ENCODE measurements around the gene MLLT6. TPM values are rescaled to one million over a fixed set of nuclear protein-coding genes. Genes with fewer than 3 reads are reported as not detected.

MLLT6 gene
- total and polyA plus RNA-seq, 4 donors = 18.4 to 94.1 (median 61.8) TPM

- H3K4me3 ChIP-seq (ENCODE audit: low read depth, low read length) = no peak overlapping the region
- no peak for DNase-seq (ENCODE audit: low read depth in 4 of 6, low spot score in 6 of 6)
- peaks cover 13% of the 10 kb centered on the region for H3K27me3 ChIP-seq (ENCODE audit: control insufficient read depth, insufficient read depth, low read length)
- H3K36me3 ChIP-seq (ENCODE audit: control insufficient read depth, insufficient read depth, low read length) = no peaks in the 10 kb centered on the region
- peaks cover 4% of the 10 kb centered on the region for H3K4me1 ChIP-seq (ENCODE audit: control insufficient read depth, insufficient read depth, low read length)
- no peaks in the 10 kb centered on the region for H3K9me3 ChIP-seq (ENCODE audit: control insufficient read depth, insufficient read depth, low read length)
- no peak overlapping the region for H3K27ac ChIP-seq (ENCODE audit: low read depth, low read length)
- WGBS (ENCODE audit: insufficient coverage) = 79% methylated on average over 5 of the region's 9 CpGs
Observed at GRCh38 chr17:38663964-38664644, 41.0 kb upstream of the MLLT6 start.

GRCh38 chr17:38667099-38667786, 37.8 kb upstream of the MLLT6 start:
- Histone ChIP-seq H3K9me3 (ENCODE audit: control insufficient read depth, insufficient read depth, low read length) (no peaks in the 10 kb centered on the region), H3K4me1 (ENCODE audit: control insufficient read depth, insufficient read depth, low read length) (peaks cover 3% of the 10 kb centered on the region), H3K36me3 (ENCODE audit: control insufficient read depth, insufficient read depth, low read length) (no peaks in the 10 kb centered on the region), H3K4me3 (ENCODE audit: low read depth, low read length) (no peak overlapping the region), H3K27ac (ENCODE audit: low read depth, low read length) (no peak overlapping the region), H3K27me3 (ENCODE audit: control insufficient read depth, insufficient read depth, low read length) (peaks cover 43% of the 10 kb centered on the region)
- DNase-seq (ENCODE audit: low read depth in 4 of 6, low spot score in 6 of 6) = peak in 4 of 6 donors; percentile 45 to 89 (median 66)
- 0% methylated on average over 4 of the region's 7 CpGs for WGBS (ENCODE audit: insufficient coverage)

GRCh38 chr17:38667787-38668122, 37.3 kb upstream of the MLLT6 start:
- Histone ChIP-seq H3K9me3 (ENCODE audit: control insufficient read depth, insufficient read depth, low read length) (no peaks in the 10 kb centered on the region), H3K27ac (ENCODE audit: low read depth, low read length) (no peak overlapping the region), H3K4me3 (ENCODE audit: low read depth, low read length) (no peak overlapping the region), H3K36me3 (ENCODE audit: control insufficient read depth, insufficient read depth, low read length) (no peaks in the 10 kb centered on the region), H3K27me3 (ENCODE audit: control insufficient read depth, insufficient read depth, low read length) (peaks cover 48% of the 10 kb centered on the region), H3K4me1 (ENCODE audit: control insufficient read depth, insufficient read depth, low read length) (peaks cover 8% of the 10 kb centered on the region)
- DNase-seq (ENCODE audit: low read depth in 4 of 6, low spot score in 6 of 6) = no peak
- 30% methylated on average over 2 of the region's 2 CpGs for WGBS (ENCODE audit: insufficient coverage)

- Histone ChIP-seq H3K9me3 (ENCODE audit: control insufficient read depth, insufficient read depth, low read length) (no peaks in the 10 kb centered on the region), H3K27ac (ENCODE audit: low read depth, low read length) (no peak overlapping the region), H3K27me3 (ENCODE audit: control insufficient read depth, insufficient read depth, low read length) (peaks cover 65% of the 10 kb centered on the region), H3K4me3 (ENCODE audit: low read depth, low read length) (no peak overlapping the region), H3K4me1 (ENCODE audit: control insufficient read depth, insufficient read depth, low read length) (peaks cover 17% of the 10 kb centered on the region), H3K36me3 (ENCODE audit: control insufficient read depth, insufficient read depth, low read length) (no peaks in the 10 kb centered on the region)
- WGBS (ENCODE audit: insufficient coverage) = 19% methylated on average over 6 of the region's 6 CpGs
- DNase-seq (ENCODE audit: low read depth in 4 of 6, low spot score in 6 of 6) = no peak
Observed at GRCh38 chr17:38669520-38669919, 35.6 kb upstream of the MLLT6 start.

- WGBS (ENCODE audit: insufficient coverage) = 28% methylated on average over 4 of the region's 12 CpGs
- no peak for DNase-seq (ENCODE audit: low read depth in 4 of 6, low spot score in 6 of 6)
- no peak overlapping the region for H3K4me3 ChIP-seq (ENCODE audit: low read depth, low read length)
- no peaks in the 10 kb centered on the region for H3K36me3 ChIP-seq (ENCODE audit: control insufficient read depth, insufficient read depth, low read length)
- no peak overlapping the region for H3K27ac ChIP-seq (ENCODE audit: low read depth, low read length)
- H3K9me3 ChIP-seq (ENCODE audit: control insufficient read depth, insufficient read depth, low read length) = no peaks in the 10 kb centered on the region
- peaks cover 24% of the 10 kb centered on the region for H3K4me1 ChIP-seq (ENCODE audit: control insufficient read depth, insufficient read depth, low read length)
- H3K27me3 ChIP-seq (ENCODE audit: control insufficient read depth, insufficient read depth, low read length) = peaks cover 75% of the 10 kb centered on the region
Observed at GRCh38 chr17:38671939-38672720, 32.9 kb upstream of the MLLT6 start.

GRCh38 chr17:38672788-38673706, 32.0 kb upstream of the MLLT6 start:
- WGBS (ENCODE audit: insufficient coverage) = 4% methylated on average over 36 of the region's 46 CpGs
- H3K36me3 ChIP-seq (ENCODE audit: control insufficient read depth, insufficient read depth, low read length) = no peaks in the 10 kb centered on the region
- H3K9me3 ChIP-seq (ENCODE audit: control insufficient read depth, insufficient read depth, low read length) = no peaks in the 10 kb centered on the region
- no peak overlapping the region for H3K4me3 ChIP-seq (ENCODE audit: low read depth, low read length)
- H3K27me3 ChIP-seq (ENCODE audit: control insufficient read depth, insufficient read depth, low read length) = peaks cover 73% of the 10 kb centered on the region
- peaks cover 27% of the 10 kb centered on the region for H3K4me1 ChIP-seq (ENCODE audit: control insufficient read depth, insufficient read depth, low read length)
- DNase-seq (ENCODE audit: low read depth in 4 of 6, low spot score in 6 of 6) = no peak
- no peak overlapping the region for H3K27ac ChIP-seq (ENCODE audit: low read depth, low read length)

GRCh38 chr17:38673707-38674013, 31.4 kb upstream of the MLLT6 start:
- no peaks in the 10 kb centered on the region for H3K9me3 ChIP-seq (ENCODE audit: control insufficient read depth, insufficient read depth, low read length)
- H3K4me1 ChIP-seq (ENCODE audit: control insufficient read depth, insufficient read depth, low read length) = peaks cover 27% of the 10 kb centered on the region
- H3K27ac ChIP-seq (ENCODE audit: low read depth, low read length) = no peak overlapping the region
- under 1% methylated on average over 41 of the region's 41 CpGs for WGBS (ENCODE audit: insufficient coverage)
- DNase-seq (ENCODE audit: low read depth in 4 of 6, low spot score in 6 of 6) = no peak
- peaks cover 67% of the 10 kb centered on the region for H3K27me3 ChIP-seq (ENCODE audit: control insufficient read depth, insufficient read depth, low read length)
- H3K4me3 ChIP-seq (ENCODE audit: low read depth, low read length) = no peak overlapping the region
- H3K36me3 ChIP-seq (ENCODE audit: control insufficient read depth, insufficient read depth, low read length) = no peaks in the 10 kb centered on the region

GRCh38 chr17:38674014-38674748, 30.9 kb upstream of the MLLT6 start:
- WGBS (ENCODE audit: insufficient coverage) = under 1% methylated on average over 85 of the region's 85 CpGs
- no peaks in the 10 kb centered on the region for H3K9me3 ChIP-seq (ENCODE audit: control insufficient read depth, insufficient read depth, low read length)
- no peak overlapping the region for H3K27ac ChIP-seq (ENCODE audit: low read depth, low read length)
- peaks cover 62% of the 10 kb centered on the region for H3K27me3 ChIP-seq (ENCODE audit: control insufficient read depth, insufficient read depth, low read length)
- H3K4me1 ChIP-seq (ENCODE audit: control insufficient read depth, insufficient read depth, low read length) = peaks cover 27% of the 10 kb centered on the region
- peak in 1 of 6 donors; percentile 48 for DNase-seq (ENCODE audit: low read depth in 4 of 6, low spot score in 6 of 6)
- no peaks in the 10 kb centered on the region for H3K36me3 ChIP-seq (ENCODE audit: control insufficient read depth, insufficient read depth, low read length)
- peak overlapping the region; percentile 21 for H3K4me3 ChIP-seq (ENCODE audit: low read depth, low read length)

Data from spinal cord (tissue), 10 donors.